Gastroesophageal sphincter (tissue), 4 donors: ENCODE results near the gene COL18A1. TPM values are rescaled to one million over a fixed set of nuclear protein-coding genes. Genes with fewer than 3 reads are reported as not detected.

Experiments used
- ATAC-seq: fragments of 150-250 bp; one replicate; pipeline ENCODE4 v1.9.1; 2016; ENCODE audit warnings: mild to moderate bottlenecking, moderate library complexity
- H3K27ac ChIP-seq, 4 donors: fragments of 200-600 bp; sonication (generic) in 3 of 4; 1 replicate in 3 of 4; 2 replicates in 1 of 4; pipeline ENCODE4 v1.5.1; 2016 to 2019
- H3K27me3 ChIP-seq: fragments of 200-600 bp; sonication (generic); one replicate; pipeline ENCODE4 v1.5.1; 2019
- H3K36me3 ChIP-seq, 2 donors: fragments of 200-600 bp; sonication (generic); one replicate each; pipeline ENCODE4 v1.5.1; 2019; ENCODE audit warnings: control low read depth in 1 of 2
- H3K4me1 ChIP-seq, 3 donors: fragments of 200-600 bp; sonication (generic); 1 replicate in 2 of 3; 2 replicates in 1 of 3; pipeline ENCODE4 v1.5.1; 2016 to 2019; ENCODE audit warnings: control low read depth in 2 of 3
- H3K4me3 ChIP-seq, 2 donors: fragments of 200-600 bp; sonication (generic); one replicate each; pipeline ENCODE4 v1.5.1; 2019; ENCODE audit warnings: mild to moderate bottlenecking in 1 of 2, moderate library complexity in 1 of 2
- H3K9me3 ChIP-seq, 3 donors: fragments of 200-600 bp; sonication (generic); one replicate each; pipeline ENCODE4 v1.5.1; 2017 to 2019; ENCODE audit warnings: control low read depth in 2 of 3
- EP300 ChIP-seq: sonication (generic); formaldehyde crosslinking; IDR thresholded peaks from one replicate; pipeline ENCODE4 v1.6.1; 2017; ENCODE audit warnings: antibody characterized with exemption, mild to moderate bottlenecking
- POLR2A ChIP-seq, 2 donors: fragments of 450-650 bp; IDR thresholded peaks; one replicate each; pipeline ENCODE4 v1.6.1; 2017; ENCODE audit warnings: antibody characterized with exemption in 2 of 2, mild to moderate bottlenecking in 2 of 2, moderate library complexity in 1 of 2
- POLR2AphosphoS5 ChIP-seq: sonication (generic); formaldehyde crosslinking; IDR thresholded peaks from one replicate; pipeline ENCODE4 v1.6.1; 2017; ENCODE audit warnings: antibody characterized with exemption
- WGBS, 2 donors: methylation state at CpG; one replicate each; pipeline ENCODE4 v1.1.5; 2018; ENCODE audit warnings: low coverage in 1 of 2; 5-methylcytosine and 5-hydroxymethylcytosine counted together
- total RNA-seq, 4 donors: library from RNA; depleted of rRNA; stranded (reverse); fragments of >200 nt; gene quantifications; one replicate each; pipeline ENCODE4 v1.1.0, GENCODE V29; 2016
- TF ChIP-seq, protein P1 (sequence below), 4 experiments: fragments of 200-600 bp in 2 of 4; fragments of 450-650 bp in 2 of 4; sonication (generic) in 1 of 4; IDR thresholded peaks; one replicate each; pipeline ENCODE4 v1.5.1; 2017 to 2019; ENCODE audit warnings: antibody characterized with exemption in 4 of 4, mild to moderate bottlenecking in 2 of 4, moderate library complexity in 2 of 4

COL18A1 gene
- total RNA-seq, 4 donors from 2014 or later = 69.3 to 116 (median 78.4) TPM

DNA sequence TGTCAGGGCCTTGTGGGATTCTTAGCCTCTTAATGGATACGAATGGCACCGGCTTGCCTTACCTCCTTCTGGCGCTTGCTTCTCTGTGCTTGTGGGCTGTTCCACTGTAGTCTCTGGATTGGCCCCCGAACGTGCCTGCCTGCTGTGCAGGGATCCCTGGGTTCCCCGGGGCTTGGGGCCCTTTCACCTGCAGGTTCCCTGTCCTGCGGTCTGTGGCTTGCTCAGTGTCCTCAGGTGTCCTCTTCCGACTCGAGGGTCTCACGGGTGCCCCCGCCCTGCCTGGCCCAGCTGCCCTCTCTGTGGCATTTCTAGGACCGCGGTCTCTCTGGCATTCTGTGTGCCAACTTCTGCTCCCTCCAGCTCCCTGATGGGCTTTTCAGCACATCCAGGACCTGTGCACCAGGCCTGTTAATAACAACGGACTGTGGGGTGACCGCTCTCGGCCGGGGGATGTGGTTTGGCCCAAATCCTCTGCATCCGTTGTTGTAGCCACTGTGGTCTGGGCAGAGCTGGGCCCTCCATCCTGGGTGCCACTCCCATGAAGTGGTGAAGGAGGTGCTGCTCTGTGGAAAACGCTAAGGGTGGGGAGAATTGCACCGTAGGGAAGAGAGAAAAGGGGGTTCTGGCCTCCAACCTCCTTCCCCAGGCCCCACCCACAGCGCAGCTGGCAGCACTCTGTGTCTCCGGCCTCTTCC lies 12.4 kb downstream of the COL18A1 start:
- 56% methylated on average over 5 of the region's 22 CpGs; no CpG with 5 or more reads in 1 of the 2 donors for WGBS, 2 donors
- TF ChIP-seq, protein P1, sequence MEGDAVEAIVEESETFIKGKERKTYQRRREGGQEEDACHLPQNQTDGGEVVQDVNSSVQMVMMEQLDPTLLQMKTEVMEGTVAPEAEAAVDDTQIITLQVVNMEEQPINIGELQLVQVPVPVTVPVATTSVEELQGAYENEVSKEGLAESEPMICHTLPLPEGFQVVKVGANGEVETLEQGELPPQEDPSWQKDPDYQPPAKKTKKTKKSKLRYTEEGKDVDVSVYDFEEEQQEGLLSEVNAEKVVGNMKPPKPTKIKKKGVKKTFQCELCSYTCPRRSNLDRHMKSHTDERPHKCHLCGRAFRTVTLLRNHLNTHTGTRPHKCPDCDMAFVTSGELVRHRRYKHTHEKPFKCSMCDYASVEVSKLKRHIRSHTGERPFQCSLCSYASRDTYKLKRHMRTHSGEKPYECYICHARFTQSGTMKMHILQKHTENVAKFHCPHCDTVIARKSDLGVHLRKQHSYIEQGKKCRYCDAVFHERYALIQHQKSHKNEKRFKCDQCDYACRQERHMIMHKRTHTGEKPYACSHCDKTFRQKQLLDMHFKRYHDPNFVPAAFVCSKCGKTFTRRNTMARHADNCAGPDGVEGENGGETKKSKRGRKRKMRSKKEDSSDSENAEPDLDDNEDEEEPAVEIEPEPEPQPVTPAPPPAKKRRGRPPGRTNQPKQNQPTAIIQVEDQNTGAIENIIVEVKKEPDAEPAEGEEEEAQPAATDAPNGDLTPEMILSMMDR (IDR thresholded peaks at IDR 0.05) = no peak
- TF ChIP-seq POLR2A (IDR thresholded peaks at IDR 0.05) (no peak), POLR2AphosphoS5 (no peak), EP300 (no peak)
- no peak overlapping the region for H3K4me3 ChIP-seq

DNA sequence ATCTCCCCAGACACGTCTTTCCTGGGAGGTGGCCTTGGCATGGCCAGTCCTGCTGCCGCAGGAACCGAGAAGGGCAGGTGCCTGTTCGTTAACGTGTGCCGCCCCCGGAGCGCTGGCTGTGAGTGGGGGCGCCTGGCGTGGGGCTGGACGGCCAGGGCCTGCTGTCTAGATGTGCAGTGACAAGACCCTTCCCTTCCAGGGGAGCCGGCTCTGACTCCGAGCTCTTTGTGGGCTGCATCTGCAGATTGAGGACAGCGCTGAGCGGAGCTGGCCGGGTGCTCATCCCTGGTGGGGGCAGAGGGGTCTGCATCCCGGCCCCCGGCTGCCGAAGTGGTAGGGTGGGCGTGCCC lies 13.0 kb downstream of the COL18A1 start:
- no CpG with 5 or more reads among the region's 20 CpGs for WGBS, 2 donors
- TF ChIP-seq, protein P1 (IDR thresholded peaks at IDR 0.05) = no peak
- TF ChIP-seq POLR2AphosphoS5 = no peak
- no peak for TF ChIP-seq POLR2A (IDR thresholded peaks at IDR 0.05)
- no peak for TF ChIP-seq EP300

More for the DNA sequence above, 12.4 kb downstream of the COL18A1 start:
- peaks cover 0 to 61% (median 0%) of the 10 kb centered on the region in 3 donors for H3K4me1 ChIP-seq
- H3K36me3 ChIP-seq = no peaks in the 10 kb centered on the region
- H3K9me3 ChIP-seq = no peaks in the 10 kb centered on the region
- ATAC-seq = no peak
- peak overlapping the region in 3 of 4 donors; percentile 12 to 19 (median 17) for H3K27ac ChIP-seq
- no peaks in the 10 kb centered on the region for H3K27me3 ChIP-seq

DNA sequence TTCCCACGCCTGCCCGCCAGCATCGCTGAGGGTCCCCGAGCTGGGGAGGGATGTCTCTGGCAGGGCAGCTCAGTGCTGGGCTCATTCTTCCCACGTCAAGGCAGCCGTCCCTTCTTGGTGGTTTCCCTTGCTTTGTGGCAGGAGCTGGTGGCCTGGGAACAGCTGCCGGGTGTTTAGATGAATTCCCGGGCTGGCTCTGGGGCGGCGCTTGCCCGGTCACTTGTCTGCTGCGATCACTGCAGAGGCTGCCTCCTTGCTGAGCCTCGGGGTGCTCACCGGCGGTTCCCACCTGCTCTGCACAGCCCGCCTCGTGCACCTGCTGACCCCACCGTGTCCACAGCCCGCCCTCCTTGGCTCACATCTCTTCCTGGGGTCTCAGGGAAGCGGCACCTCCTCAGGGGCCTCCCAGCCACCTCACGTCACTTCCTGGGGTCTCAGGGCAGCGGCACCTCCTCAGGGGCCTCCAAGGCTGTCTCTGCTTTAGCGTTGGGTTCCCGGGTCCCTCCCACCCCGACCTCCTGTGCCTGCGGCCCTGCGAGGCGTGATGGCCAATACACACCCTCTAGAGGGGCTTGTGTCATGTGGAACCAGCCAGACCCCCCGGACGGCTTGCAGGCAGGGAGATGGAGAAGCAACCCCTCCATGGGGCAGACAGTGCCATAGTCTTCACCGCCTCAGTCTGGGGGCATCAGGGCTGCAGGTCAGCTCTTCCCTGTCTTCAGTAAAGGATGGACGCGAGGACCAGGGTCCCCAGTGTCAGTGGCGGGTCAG lies 13.5 kb downstream of the COL18A1 start:
- no peaks in the 10 kb centered on the region for H3K9me3 ChIP-seq
- H3K4me1 ChIP-seq = peaks cover 0 to 57% (median 0%) of the 10 kb centered on the region in 3 donors
- H3K36me3 ChIP-seq = no peaks in the 10 kb centered on the region
- no CpG with 5 or more reads among the region's 34 CpGs for WGBS, 2 donors
- H3K27ac ChIP-seq = peak overlapping the region in 3 of 4 donors; percentile 12 to 20 (median 19)
- TF ChIP-seq POLR2A (IDR thresholded peaks at IDR 0.05) = no peak
- TF ChIP-seq, protein P1 (IDR thresholded peaks at IDR 0.05) = no peak
- no peak for TF ChIP-seq EP300
- no peak for TF ChIP-seq POLR2AphosphoS5
- ATAC-seq = no peak
- H3K4me3 ChIP-seq = no peak overlapping the region
- H3K27me3 ChIP-seq = no peaks in the 10 kb centered on the region

More for the DNA sequence above, 13.0 kb downstream of the COL18A1 start:
- peaks cover 0 to 57% (median 0%) of the 10 kb centered on the region in 3 donors for H3K4me1 ChIP-seq
- peak overlapping the region in 3 of 4 donors; percentile 12 to 20 (median 19) for H3K27ac ChIP-seq
- H3K9me3 ChIP-seq = no peaks in the 10 kb centered on the region
- H3K36me3 ChIP-seq = no peaks in the 10 kb centered on the region
- ATAC-seq = no peak
- no peaks in the 10 kb centered on the region for H3K27me3 ChIP-seq
- no peak overlapping the region for H3K4me3 ChIP-seq

DNA sequence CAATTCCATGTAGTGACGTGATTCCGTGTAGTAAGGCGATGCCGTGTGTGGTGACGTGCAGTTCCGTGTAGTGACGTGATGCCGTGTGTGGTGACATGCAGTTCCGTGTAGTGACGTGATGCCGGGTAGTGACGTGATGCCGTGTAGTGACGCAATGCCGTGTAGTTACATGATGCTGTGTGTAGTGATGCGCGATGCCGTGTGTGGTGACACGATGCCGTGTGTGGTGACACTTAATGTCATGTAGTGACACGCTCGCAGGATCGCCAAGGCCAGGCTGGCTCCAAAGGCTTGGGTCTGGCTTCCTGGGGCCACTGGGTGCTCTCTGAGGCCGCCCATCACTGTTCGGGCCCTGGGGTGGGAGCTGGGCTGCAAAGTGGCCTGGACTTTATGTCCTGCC lies 14.2 kb downstream of the COL18A1 start:
- H3K27ac ChIP-seq = peak overlapping the region in 2 of 4 donors; percentile 43 to 52
- H3K4me3 ChIP-seq = no peak overlapping the region
- WGBS, 2 donors = 92% methylated on average over 10 of the region's 25 CpGs; no CpG with 5 or more reads in 1 of the 2 donors
- ATAC-seq = no peak
- TF ChIP-seq EP300 = no peak
- TF ChIP-seq POLR2AphosphoS5 = no peak
- no peak for TF ChIP-seq POLR2A (IDR thresholded peaks at IDR 0.05)
- TF ChIP-seq, protein P1 (IDR thresholded peaks at IDR 0.05) = no peak
- no peaks in the 10 kb centered on the region for H3K9me3 ChIP-seq
- H3K4me1 ChIP-seq = peaks cover 0 to 58% (median 0%) of the 10 kb centered on the region in 3 donors
- H3K36me3 ChIP-seq = no peaks in the 10 kb centered on the region
- no peaks in the 10 kb centered on the region for H3K27me3 ChIP-seq
